ENCODE measurements around the gene PCSK9. TPM values are rescaled to one million over a fixed set of nuclear protein-coding genes. Genes with fewer than 3 reads are reported as not detected.

The PCSK9 gene
- total and polyA plus RNA-seq, 2 of the 13 experiments (the other 11 are each of a cell fraction or from before 2014, with no cell fraction given): 33.3 to 80.5 TPM

GRCh38 chr1:55071477-55071876 lies 32.1 kb downstream of the PCSK9 start (continued):
- TF ChIP-seq ZNF18 (CRISPR knock-in tag; IDR thresholded peaks at IDR 0.05; ENCODE audit: insufficient replicate concordance) (no peak), ZNF652 (CRISPR knock-in tag; IDR thresholded peaks at IDR 0.05; ENCODE audit: borderline replicate concordance, low read depth) (no peak), ZNF317 (CRISPR knock-in tag; IDR thresholded peaks at IDR 0.05) (no peak), ZSCAN25 (CRISPR knock-in tag; IDR thresholded peaks at IDR 0.05) (peak; percentile 89), FOXA1 (IDR thresholded peaks at IDR 0.05) (no peak), FOXA1 (CRISPR knock-in tag; IDR thresholded peaks at IDR 0.05) (peak; percentile 58), PTBP1 (IDR thresholded peaks at IDR 0.05; ENCODE audit: low read depth, low read length, poor library complexity, severe bottlenecking) (no peak), ZBTB4 (CRISPR knock-in tag; IDR thresholded peaks at IDR 0.05; ENCODE audit: borderline replicate concordance) (peak; percentile 39; the same call in 1 of the 2 replicates), RBFOX2 (IDR thresholded peaks at IDR 0.05; ENCODE audit: low read depth, low read length) (no peak), ZNF430 (CRISPR knock-in tag; IDR thresholded peaks at IDR 0.05) (peak; percentile 28; the same call in 1 of the 2 replicates), HINFP (CRISPR knock-in tag; IDR thresholded peaks at IDR 0.05; ENCODE audit: low read depth) (no peak), ZFX (CRISPR knock-in tag; IDR thresholded peaks at IDR 0.05; ENCODE audit: low read depth) (0 out of 2 replicates have a peak, but pooled peaks have one; percentile 48), MYC (CRISPR knock-in tag; IDR thresholded peaks at IDR 0.05; ENCODE audit: borderline replicate concordance) (no peak), MATR3 (CRISPR knock-in tag; IDR thresholded peaks at IDR 0.05) (no peak), ZFP82 (CRISPR knock-in tag; IDR thresholded peaks at IDR 0.05; ENCODE audit: borderline replicate concordance) (no peak)
- TF ChIP-seq, protein P1, sequence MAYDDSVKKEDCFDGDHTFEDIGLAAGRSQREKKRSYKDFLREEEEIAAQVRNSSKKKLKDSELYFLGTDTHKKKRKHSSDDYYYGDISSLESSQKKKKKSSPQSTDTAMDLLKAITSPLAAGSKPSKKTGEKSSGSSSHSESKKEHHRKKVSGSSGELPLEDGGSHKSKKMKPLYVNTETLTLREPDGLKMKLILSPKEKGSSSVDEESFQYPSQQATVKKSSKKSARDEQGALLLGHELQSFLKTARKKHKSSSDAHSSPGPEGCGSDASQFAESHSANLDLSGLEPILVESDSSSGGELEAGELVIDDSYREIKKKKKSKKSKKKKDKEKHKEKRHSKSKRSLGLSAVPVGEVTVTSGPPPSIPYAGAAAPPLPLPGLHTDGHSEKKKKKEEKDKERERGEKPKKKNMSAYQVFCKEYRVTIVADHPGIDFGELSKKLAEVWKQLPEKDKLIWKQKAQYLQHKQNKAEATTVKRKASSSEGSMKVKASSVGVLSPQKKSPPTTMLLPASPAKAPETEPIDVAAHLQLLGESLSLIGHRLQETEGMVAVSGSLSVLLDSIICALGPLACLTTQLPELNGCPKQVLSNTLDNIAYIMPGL (CRISPR knock-in tag; IDR thresholded peaks at IDR 0.05; ENCODE audit: borderline replicate concordance in 1 of 2, low read depth in 1 of 2): 0 out of 4 replicates have a peak, but pooled peaks have one; percentile 28 to 32
